OCI-LY7 (cell line): Measurements from ENCODE around the gene GJB3.

Source experiments
- EZH2phosphoT487 ChIP-seq: fragments of 200-600 bp; sonication (generic); IDR thresholded peaks from 2 replicates; pipeline ENCODE4 v1.6.1; 2018; ENCODE audit warnings: low read depth, borderline replicate concordance, mild to moderate bottlenecking, mixed run types, antibody characterized with exemption, low read length, moderate library complexity, mixed read lengths
- TF ChIP-seq, protein P1 (sequence below): fragments of 200-600 bp; sonication (generic); conservative IDR thresholded peaks from 2 replicates; pipeline ENCODE4 v1.5.1; 2014; ENCODE audit warnings: mild to moderate bottlenecking, antibody characterized with exemption, low read length, moderate library complexity, mixed read lengths

GRCh38 chr1:34781071-34781843 is at the start of gene GJB3:
- TF ChIP-seq, protein P1, sequence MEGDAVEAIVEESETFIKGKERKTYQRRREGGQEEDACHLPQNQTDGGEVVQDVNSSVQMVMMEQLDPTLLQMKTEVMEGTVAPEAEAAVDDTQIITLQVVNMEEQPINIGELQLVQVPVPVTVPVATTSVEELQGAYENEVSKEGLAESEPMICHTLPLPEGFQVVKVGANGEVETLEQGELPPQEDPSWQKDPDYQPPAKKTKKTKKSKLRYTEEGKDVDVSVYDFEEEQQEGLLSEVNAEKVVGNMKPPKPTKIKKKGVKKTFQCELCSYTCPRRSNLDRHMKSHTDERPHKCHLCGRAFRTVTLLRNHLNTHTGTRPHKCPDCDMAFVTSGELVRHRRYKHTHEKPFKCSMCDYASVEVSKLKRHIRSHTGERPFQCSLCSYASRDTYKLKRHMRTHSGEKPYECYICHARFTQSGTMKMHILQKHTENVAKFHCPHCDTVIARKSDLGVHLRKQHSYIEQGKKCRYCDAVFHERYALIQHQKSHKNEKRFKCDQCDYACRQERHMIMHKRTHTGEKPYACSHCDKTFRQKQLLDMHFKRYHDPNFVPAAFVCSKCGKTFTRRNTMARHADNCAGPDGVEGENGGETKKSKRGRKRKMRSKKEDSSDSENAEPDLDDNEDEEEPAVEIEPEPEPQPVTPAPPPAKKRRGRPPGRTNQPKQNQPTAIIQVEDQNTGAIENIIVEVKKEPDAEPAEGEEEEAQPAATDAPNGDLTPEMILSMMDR: no peak
- no peak for TF ChIP-seq EZH2phosphoT487
